HEK293T (cell line): ENCODE results near the gene ALK.

Experiments
- CTCF ChIA-PET: fragments of 350-600 bp; formaldehyde crosslinking; extraction: SDS; loops from one replicate; lab custom pipeline; 2021; ENCODE audit warnings: antibody characterized with exemption, inconsistent platforms; lab: Yijun Ruan, JAX
- POLR2A ChIA-PET: fragments of 350-600 bp; formaldehyde crosslinking; extraction: SDS; loops from one replicate; lab custom pipeline; 2020; ENCODE audit warnings: antibody characterized with exemption, inconsistent platforms; lab: Yijun Ruan, JAX
- DNase-seq: peaks from one replicate; pipeline ENCODE4 v3.0.0; 2012; ENCODE audit warnings: mixed read lengths; ENCODE audit errors: extremely low spot score
- ARNT ChIP-seq: fragments of 450-650 bp; IDR thresholded peaks from 2 replicates; pipeline ENCODE4 v1.6.1; 2017; ENCODE audit warnings: mild to moderate bottlenecking
- BHLHE40 ChIP-seq: fragments of 450-650 bp; IDR thresholded peaks from 2 replicates; pipeline ENCODE4 v1.6.1; 2016; ENCODE audit warnings: mild to moderate bottlenecking, moderate library complexity, borderline replicate concordance
- CTBP1 ChIP-seq: fragments of 450-650 bp; IDR thresholded peaks from 2 replicates; pipeline ENCODE4 v1.6.1; 2016; ENCODE audit warnings: borderline replicate concordance
- ELF4 ChIP-seq: fragments of 450-650 bp; IDR thresholded peaks from 2 replicates; pipeline ENCODE4 v1.6.1; 2017; ENCODE audit warnings: antibody characterized with exemption
- FOXA1 ChIP-seq: fragments of 450-650 bp; IDR thresholded peaks from 2 replicates; pipeline ENCODE4 v1.6.1; 2016; ENCODE audit warnings: mild to moderate bottlenecking
- FOXK2 ChIP-seq: fragments of 450-650 bp; IDR thresholded peaks from 2 replicates; pipeline ENCODE4 v1.6.1; 2016; ENCODE audit warnings: mild to moderate bottlenecking
- FOXM1 ChIP-seq: fragments of 450-650 bp; IDR thresholded peaks from 2 replicates; pipeline ENCODE4 v1.6.1; 2017; ENCODE audit warnings: mild to moderate bottlenecking, borderline replicate concordance
- HDGF ChIP-seq: fragments of 450-650 bp; IDR thresholded peaks from 2 replicates; pipeline ENCODE4 v1.6.1; 2017; ENCODE audit warnings: antibody characterized with exemption, borderline replicate concordance
- L3MBTL2 ChIP-seq: fragments of 450-650 bp; conservative IDR thresholded peaks from 2 replicates; pipeline ENCODE4 v1.6.1; 2016; ENCODE audit warnings: mild to moderate bottlenecking
- LEF1 ChIP-seq: fragments of 450-650 bp; IDR thresholded peaks from 2 replicates; pipeline ENCODE4 v1.6.1; 2017; ENCODE audit warnings: mild to moderate bottlenecking, borderline replicate concordance
- NFRKB ChIP-seq: fragments of 450-650 bp; IDR thresholded peaks from 2 replicates; pipeline ENCODE4 v1.6.1; 2016; ENCODE audit warnings: mild to moderate bottlenecking, moderate library complexity
- SP1 ChIP-seq: fragments of 450-650 bp; IDR thresholded peaks from 2 replicates; pipeline ENCODE4 v1.6.1; 2017
- SUZ12 ChIP-seq: fragments of 450-650 bp; IDR thresholded peaks from 2 replicates; pipeline ENCODE4 v1.6.1; 2016; ENCODE audit warnings: mild to moderate bottlenecking
- TARDBP ChIP-seq: fragments of 450-650 bp; IDR thresholded peaks from 2 replicates; pipeline ENCODE4 v1.6.1; 2016
- ZNF384 ChIP-seq: fragments of 450-650 bp; IDR thresholded peaks from 2 replicates; pipeline ENCODE4 v1.6.1; 2016
- TF ChIP-seq, protein P1 (sequence below): fragments of 450-650 bp; IDR thresholded peaks from 2 replicates; pipeline ENCODE4 v1.6.1; 2016

Gene ALK

GRCh38 chr2:29782549-29783458 lies 138.6 kb downstream of the ALK start:
- DNase-seq = no peak
- ChIA-PET CTCF (no interaction called here), POLR2A (no interaction called here)
- TF ChIP-seq TARDBP = no peak
- no peak for TF ChIP-seq FOXM1
- TF ChIP-seq SP1 = no peak
- TF ChIP-seq BHLHE40 = no peak
- no peak for TF ChIP-seq CTBP1
- TF ChIP-seq FOXA1 = no peak
- no peak for TF ChIP-seq HDGF
- no peak for TF ChIP-seq FOXK2
- TF ChIP-seq, protein P1, sequence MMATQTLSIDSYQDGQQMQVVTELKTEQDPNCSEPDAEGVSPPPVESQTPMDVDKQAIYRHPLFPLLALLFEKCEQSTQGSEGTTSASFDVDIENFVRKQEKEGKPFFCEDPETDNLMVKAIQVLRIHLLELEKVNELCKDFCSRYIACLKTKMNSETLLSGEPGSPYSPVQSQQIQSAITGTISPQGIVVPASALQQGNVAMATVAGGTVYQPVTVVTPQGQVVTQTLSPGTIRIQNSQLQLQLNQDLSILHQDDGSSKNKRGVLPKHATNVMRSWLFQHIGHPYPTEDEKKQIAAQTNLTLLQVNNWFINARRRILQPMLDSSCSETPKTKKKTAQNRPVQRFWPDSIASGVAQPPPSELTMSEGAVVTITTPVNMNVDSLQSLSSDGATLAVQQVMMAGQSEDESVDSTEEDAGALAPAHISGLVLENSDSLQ = no peak
- TF ChIP-seq ELF4 = no peak
- TF ChIP-seq NFRKB = no peak
- no peak for TF ChIP-seq ZNF384

DNA sequence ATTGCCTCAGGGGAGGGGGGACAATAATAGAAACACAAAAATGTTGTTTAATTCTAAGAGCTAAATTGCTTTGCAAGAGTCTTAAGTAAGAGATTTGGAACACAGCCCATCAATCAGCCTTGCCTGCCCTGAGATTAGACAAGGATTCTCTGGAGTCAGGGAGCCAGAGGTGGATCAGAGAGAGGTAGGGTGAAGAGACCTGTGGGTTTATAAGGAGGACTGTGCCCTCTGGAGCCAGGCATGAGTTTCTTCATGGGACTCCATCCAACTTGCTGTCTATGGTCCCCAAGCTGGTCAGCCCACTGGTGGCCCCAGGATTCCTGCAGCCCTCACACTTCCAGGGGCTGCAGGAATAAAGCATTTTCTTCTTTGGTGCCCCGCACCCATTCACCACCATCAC lies 139.3 kb downstream of the ALK start:
- POLR2A ChIA-PET = no interaction called here
- no peak for TF ChIP-seq BHLHE40
- CTCF ChIA-PET = no interaction called here
- DNase-seq = no peak

DNA sequence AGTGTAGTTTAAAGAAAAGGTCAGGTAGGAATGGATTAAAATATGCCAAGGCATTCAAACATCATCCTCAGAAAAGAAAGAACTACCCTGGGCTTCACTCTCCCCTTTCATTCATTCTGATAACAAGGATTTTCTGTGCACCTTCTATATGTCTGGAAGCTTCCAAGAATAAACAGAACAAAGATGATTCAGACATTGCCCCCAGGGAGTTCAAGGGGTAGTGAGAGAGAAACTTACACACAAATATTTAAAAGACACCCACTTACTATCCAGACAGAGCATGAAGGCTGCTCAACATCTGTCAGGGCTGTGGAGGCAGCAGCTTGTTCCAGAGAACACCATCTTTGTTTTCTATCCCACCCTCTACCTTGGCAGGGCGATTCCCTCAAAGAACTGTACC lies 140.5 kb downstream of the ALK start:
- POLR2A ChIA-PET = no interaction called here
- CTCF ChIA-PET = no interaction called here
- TF ChIP-seq, protein P1 = no peak
- TF ChIP-seq SP1 (no peak), ELF4 (no peak), LEF1 (no peak), ARNT (no peak), BHLHE40 (no peak), NFRKB (no peak), SUZ12 (no peak), CTBP1 (no peak)
- DNase-seq = no peak

DNA sequence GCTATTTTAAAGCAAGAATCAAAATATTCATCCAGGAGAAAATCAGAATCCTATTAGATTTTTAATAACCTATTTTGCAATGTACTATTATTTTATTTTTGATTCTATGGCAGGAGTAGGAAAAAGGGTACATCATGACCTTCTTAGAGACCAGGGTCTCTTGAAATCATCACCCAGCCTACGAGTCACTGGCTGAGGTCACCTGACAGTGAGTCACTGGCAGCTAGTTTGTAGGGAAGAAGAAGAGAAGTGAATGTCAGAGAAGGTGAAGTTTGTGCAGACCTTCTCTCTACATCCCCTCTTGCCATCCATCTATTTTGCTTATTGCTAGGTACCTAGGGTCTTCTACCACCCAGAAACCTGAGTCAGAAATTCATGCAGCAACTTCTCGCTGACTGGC lies 144.2 kb downstream of the ALK start:
- POLR2A ChIA-PET = no interaction called here
- DNase-seq = no peak
- TF ChIP-seq, protein P1 = no peak
- TF ChIP-seq TARDBP (no peak), SP1 (no peak), ZNF384 (no peak), SUZ12 (no peak), ELF4 (no peak), FOXM1 (no peak), L3MBTL2 (no peak), CTBP1 (no peak), BHLHE40 (no peak), FOXA1 (no peak), NFRKB (no peak), FOXK2 (no peak)
- CTCF ChIA-PET = no interaction called here

DNA sequence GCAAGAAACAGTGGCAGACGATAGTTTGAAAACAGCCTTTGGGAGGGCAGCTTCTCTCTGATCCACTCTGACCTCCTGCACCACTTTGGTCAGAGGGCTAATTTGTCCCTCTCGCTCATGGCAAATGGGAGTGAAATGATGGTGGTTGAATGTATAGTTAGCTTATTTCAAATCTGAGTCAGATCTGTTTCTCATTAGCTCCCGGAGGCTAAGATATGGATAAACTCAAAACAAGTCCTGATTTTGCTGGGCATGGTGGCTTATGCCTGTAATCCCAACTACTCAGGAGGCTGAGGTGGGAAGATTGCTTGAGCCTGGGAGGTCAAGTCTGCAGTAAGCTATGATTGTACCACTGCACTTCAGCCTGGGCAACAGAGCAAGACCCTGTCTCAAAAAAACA lies 145.0 kb downstream of the ALK start:
- POLR2A ChIA-PET = no interaction called here

DNA sequence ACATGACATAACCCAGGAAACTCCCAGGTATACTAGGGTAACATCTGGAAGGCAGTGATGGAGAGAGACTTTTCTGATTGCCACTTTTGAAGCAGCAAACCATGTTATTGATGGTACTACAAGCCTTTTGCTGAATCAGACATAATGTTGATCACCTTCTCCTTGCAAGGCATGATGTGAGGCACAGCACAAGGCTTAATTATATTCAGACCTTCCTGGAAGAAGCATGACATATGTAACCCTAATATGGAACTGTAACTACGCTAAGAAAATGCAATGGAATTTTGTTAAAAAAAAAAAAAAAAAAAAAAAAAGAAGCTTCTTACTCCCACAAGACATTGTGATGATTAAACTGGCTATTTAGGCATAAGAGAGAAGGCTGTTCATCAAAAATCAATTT lies 145.4 kb downstream of the ALK start:
- ChIA-PET CTCF (no interaction called here), POLR2A (no interaction called here)
- no peak for DNase-seq
- no peak for TF ChIP-seq FOXA1
- no peak for TF ChIP-seq NFRKB
- no peak for TF ChIP-seq FOXK2
- TF ChIP-seq CTBP1 = no peak
- no peak for TF ChIP-seq ARNT
- TF ChIP-seq FOXM1 = no peak
- TF ChIP-seq ZNF384 = no peak
- TF ChIP-seq BHLHE40 = no peak
- TF ChIP-seq ELF4 = no peak
- TF ChIP-seq L3MBTL2 = no peak
- TF ChIP-seq HDGF = no peak
- TF ChIP-seq SUZ12 = no peak
- no peak for TF ChIP-seq TARDBP
- TF ChIP-seq, protein P1 = no peak
- no peak for TF ChIP-seq SP1
- no peak for TF ChIP-seq LEF1

More for the DNA sequence above, 145.0 kb downstream of the ALK start:
- TF ChIP-seq LEF1 (no peak), NFRKB (no peak), TARDBP (no peak), ZNF384 (no peak), BHLHE40 (no peak), SUZ12 (no peak), ELF4 (no peak), L3MBTL2 (no peak), FOXA1 (no peak), HDGF (no peak)
- TF ChIP-seq, protein P1 = no peak
- DNase-seq = no peak
- CTCF ChIA-PET = no interaction called here
